Measurements from ENCODE around the gene KIRREL3. TPM values are rescaled to one million over a fixed set of nuclear protein-coding genes. Genes with fewer than 3 reads are reported as not detected.
A peak's percentile ranks its signal among the peaks of the same experiment; 100 is the strongest.

The KIRREL3 gene
- total RNA-seq, 2 experiments from 2014 or later, result not detected

GRCh38 chr11:126719740-126720139 is 280.8 kb downstream of the KIRREL3 start:
- H3K4me1 ChIP-seq (ENCODE audit: insufficient read depth, low read length), result no peaks in the 10 kb centered on the region
- no peak for TF ChIP-seq CTCF (IDR thresholded peaks at IDR 0.05)
- H3K9me3 ChIP-seq (ENCODE audit: control insufficient read depth in 1 of 2, insufficient read depth in 1 of 2, low read length in 2 of 2), result no peaks in the 10 kb centered on the region
- ChIA-PET CTCF (no interaction called here), POLR2A (no interaction called here)
- no peaks in the 10 kb centered on the region for H3K36me3 ChIP-seq (ENCODE audit: insufficient read depth, low read length)
- peaks cover 14% of the 10 kb centered on the region for H3K27me3 Mint-ChIP-seq
- H3K4me1 Mint-ChIP-seq (ENCODE audit: low read depth), result no peaks in the 10 kb centered on the region
- DNase-seq (no peak), ATAC-seq (ENCODE audit: poor library complexity) (no peak)
- no peak overlapping the region for H3K27ac ChIP-seq (ENCODE audit: low read depth in 1 of 2, low read length in 2 of 2)
- intact Hi-C loops (cut with DNase I, micrococcal nuclease), result no loop called here
- H3K27ac Mint-ChIP-seq, result no peak overlapping the region
- H3K4me3 ChIP-seq (ENCODE audit: low read length), result no peak overlapping the region
- H3K27me3 ChIP-seq (ENCODE audit: control insufficient read depth in 1 of 2, insufficient read depth in 2 of 2, low read length in 2 of 2), result peaks cover 0 to 4% of the 10 kb centered on the region in 2 experiments
- no peaks in the 10 kb centered on the region for H3K9me3 Mint-ChIP-seq
- no peaks in the 10 kb centered on the region for H3K36me3 Mint-ChIP-seq (ENCODE audit: low read depth)
- no peak overlapping the region for H3K4me3 Mint-ChIP-seq

- H3K36me3 Mint-ChIP-seq (ENCODE audit: low read depth), result no peaks in the 10 kb centered on the region
- CTCF ChIA-PET, result no interaction called here
- DNase-seq (no peak), ATAC-seq (ENCODE audit: poor library complexity) (no peak)
- no peaks in the 10 kb centered on the region for H3K4me1 Mint-ChIP-seq (ENCODE audit: low read depth)
- Histone ChIP-seq H3K9me3 (ENCODE audit: control insufficient read depth in 1 of 2, insufficient read depth in 1 of 2, low read length in 2 of 2) (no peaks in the 10 kb centered on the region), H3K27me3 (ENCODE audit: control insufficient read depth in 1 of 2, insufficient read depth in 2 of 2, low read length in 2 of 2) (peaks cover 0 to 4% of the 10 kb centered on the region in 2 experiments), H3K4me3 (ENCODE audit: low read length) (no peak overlapping the region), H3K27ac (ENCODE audit: low read depth in 1 of 2, low read length in 2 of 2) (no peak overlapping the region), H3K36me3 (ENCODE audit: insufficient read depth, low read length) (no peaks in the 10 kb centered on the region), H3K4me1 (ENCODE audit: insufficient read depth, low read length) (no peaks in the 10 kb centered on the region)
- H3K27me3 Mint-ChIP-seq, result peaks cover 20% of the 10 kb centered on the region
- POLR2A ChIA-PET, result no interaction called here
- no peak overlapping the region for H3K4me3 Mint-ChIP-seq
- no peaks in the 10 kb centered on the region for H3K9me3 Mint-ChIP-seq
- intact Hi-C loops (cut with DNase I, micrococcal nuclease), result no loop called here
- TF ChIP-seq CTCF (IDR thresholded peaks at IDR 0.05), result no peak
- no peak overlapping the region for H3K27ac Mint-ChIP-seq
Measured at GRCh38 chr11:126718276-126718675, 282.3 kb downstream of the KIRREL3 start.

GRCh38 chr11:126716456-126717083 is 284.0 kb downstream of the KIRREL3 start:
- intact Hi-C loops (cut with DNase I, micrococcal nuclease), result no loop called here
- ChIA-PET POLR2A (interaction anchor here (0.7 kb wide), 1 partner anchor 252 kb away, joined by 3 read pairs; no protein-coding TSS in a partner anchor), CTCF (no interaction called here)
- Mint-ChIP-seq H3K36me3 (ENCODE audit: low read depth) (no peaks in the 10 kb centered on the region), H3K27me3 (peaks cover 36% of the 10 kb centered on the region), H3K9me3 (no peaks in the 10 kb centered on the region), H3K4me1 (ENCODE audit: low read depth) (no peaks in the 10 kb centered on the region), H3K27ac (no peak overlapping the region), H3K4me3 (no peak overlapping the region)
- ATAC-seq (ENCODE audit: poor library complexity) (no peak), DNase-seq (peak in 9 of 14 experiments; percentile 2 to 55 (median 10))
- Histone ChIP-seq H3K27ac (ENCODE audit: low read depth in 1 of 2, low read length in 2 of 2) (no peak overlapping the region), H3K4me1 (ENCODE audit: insufficient read depth, low read length) (no peaks in the 10 kb centered on the region), H3K4me3 (ENCODE audit: low read length) (no peak overlapping the region), H3K9me3 (ENCODE audit: control insufficient read depth in 1 of 2, insufficient read depth in 1 of 2, low read length in 2 of 2) (peaks cover 0 to 10% of the 10 kb centered on the region in 2 experiments), H3K36me3 (ENCODE audit: insufficient read depth, low read length) (no peaks in the 10 kb centered on the region), H3K27me3 (ENCODE audit: control insufficient read depth in 1 of 2, insufficient read depth in 2 of 2, low read length in 2 of 2) (peaks cover 10 to 12% of the 10 kb centered on the region in 2 experiments)
- peak; percentile 18 for TF ChIP-seq CTCF (IDR thresholded peaks at IDR 0.05)

Measured in CD4-positive, alpha-beta T cell (primary cell).